GM12878 (cell line): Measurements from ENCODE around the gene LRRC61. TPM values are rescaled to one million over a fixed set of nuclear protein-coding genes. Genes with fewer than 3 reads are reported as not detected.
"Not testable (repeated sequence)": the region's sequence is repeated elsewhere in the genome, so short reads cannot be mapped to it uniquely, and the experiment has no call there.

ENCODE experiments used
- ATAC-seq: fragments of 200-7000 bp; cut with Tn5 transposase; 3 replicates; pipeline ENCODE4 v1.9.1; 2020; ENCODE audit warnings: mild to moderate bottlenecking, moderate library complexity
- BruUV-seq: library from RNA; stranded (reverse); fragments of 400-500 nt; replicated peaks from 2 replicates; lab custom pipeline; 2021; lab: Mats Ljungman, UMichigan
- CTCF ChIA-PET: fragments of 300-600 bp; sonication (Branson Sonifier 250); formaldehyde crosslinking; extraction: SDS; loops from one replicate; lab custom pipeline; 2021; ENCODE audit warnings: inconsistent platforms; lab: Yijun Ruan, JAX
- POLR2A ChIA-PET: fragments of 350-600 bp; formaldehyde crosslinking; extraction: SDS; loops from one replicate; lab custom pipeline; 2021; ENCODE audit warnings: inconsistent platforms; lab: Charles Lee
- RAD21 ChIA-PET: fragments of 300-600 bp; sonication (Branson Sonifier 250); formaldehyde crosslinking; loops from one replicate; lab custom pipeline; 2023; ENCODE audit warnings: antibody characterized with exemption; ENCODE audit not compliant: unreplicated experiment; lab: Charles Lee
- SMC1A ChIA-PET: fragments of 300-600 bp; sonication (Branson Sonifier 250); formaldehyde crosslinking; loops from one replicate; lab custom pipeline; 2023; ENCODE audit not compliant: unreplicated experiment, uncharacterized antibody; lab: Charles Lee
- DNase-seq: peaks from one replicate; pipeline ENCODE4 v3.0.0-alpha.2; 2011; ENCODE audit warnings: low read depth, low spot score
- FAIRE-seq: peaks from 3 replicates; lab custom pipeline; 2011; peaks lifted over from hg19 to GRCh38; lab: Jason Lieb, UNC
- H2AFZ ChIP-seq: 2 replicates; pipeline ENCODE4 v1.6.0; 2011; ENCODE audit warnings: low read depth, low read length, control low read depth; ENCODE audit not compliant: control insufficient read depth
- H3K27ac ChIP-seq: 2 replicates; pipeline ENCODE4 v1.5.1; 2011; ENCODE audit warnings: control low read depth; ENCODE audit not compliant: control insufficient read depth, insufficient read depth
- H3K27me3 ChIP-seq, 2 experiments: replicated peaks in 1 of 2; 2 replicates each; pipeline versions ENCODE4 v1.6.0 to v1.6.1; 2011; ENCODE audit warnings: low read length in 1 of 2; ENCODE audit not compliant: control insufficient read depth in 2 of 2, insufficient read depth in 2 of 2
- H3K36me3 ChIP-seq, 2 experiments: 2 replicates each; pipeline ENCODE4 v1.5.1; 2011; ENCODE audit warnings: low read length in 1 of 2; ENCODE audit not compliant: control insufficient read depth in 2 of 2, insufficient read depth in 2 of 2
- H3K4me1 ChIP-seq: 2 replicates; pipeline ENCODE4 v1.6.1; 2011; ENCODE audit warnings: mild to moderate bottlenecking, low read length, moderate library complexity, mixed read lengths; ENCODE audit not compliant: control insufficient read depth, insufficient read depth
- H3K4me2 ChIP-seq: 2 replicates; pipeline ENCODE4 v1.6.0; 2011; ENCODE audit warnings: control low read depth; ENCODE audit not compliant: control insufficient read depth, insufficient read depth
- H3K4me3 ChIP-seq: fragments of 200-600 bp; sonication (generic); 2 replicates; pipeline ENCODE4 v1.5.1; 2016
- H3K79me2 ChIP-seq: 2 replicates; pipeline ENCODE4 v1.6.0; 2011; ENCODE audit warnings: low read length; ENCODE audit not compliant: control insufficient read depth, insufficient read depth
- H3K9ac ChIP-seq: 2 replicates; pipeline ENCODE4 v1.8.0; 2011; ENCODE audit warnings: low read length, control low read depth, mixed read lengths; ENCODE audit not compliant: control insufficient read depth, insufficient read depth
- H3K9me3 ChIP-seq: replicated peaks from 3 replicates; pipeline ENCODE4 v1.5.1; 2011; ENCODE audit warnings: mild to moderate bottlenecking, low read length; ENCODE audit not compliant: control insufficient read depth, insufficient read depth
- H4K20me1 ChIP-seq: 2 replicates; pipeline ENCODE4 v1.6.0; 2011; ENCODE audit not compliant: control insufficient read depth, insufficient read depth
- WGBS: methylation state at CpG from one replicate; pipeline ENCODE4 v1.1.6; 2016; ENCODE audit warnings: low lambda C conversion rate; ENCODE audit not compliant: insufficient replicate concordance, insufficient coverage; ENCODE audit errors: missing lambda C conversion rate; 5-methylcytosine and 5-hydroxymethylcytosine counted together
- in situ Hi-C: fragments of 300-500 bp; cut with MboI; formaldehyde crosslinking; loops from 9 replicates; pipeline ENCODE4 v1.14.3; 2018; ENCODE audit warnings: mixed read lengths
- intact Hi-C: fragments of 100-400 bp; cut with micrococcal nuclease; formaldehyde crosslinking; loops from one replicate; pipeline ENCODE4 v1.14.2; 2022; ENCODE audit not compliant: unreplicated experiment
- polyA plus RNA-seq, 11 experiments: library from polyadenylated mRNA; depleted of rRNA in 4 of 11; unstranded in 6 of 11; stranded (reverse) in 5 of 11; fragments of >200 nt; fragmentation: Nextera tagmentation in 4 of 11; fragmentation: Illumina TruSeq in 1 of 11; extraction: Ambion mirVana in 4 of 11; extraction: Trizol in 1 of 11; gene quantifications; 1 replicate in 1 of 11; 2 replicates in 10 of 11; pipeline versions ENCODE4 v1.2.1 to v1.2.3, GENCODE V29; 2011 to 2016; ENCODE audit warnings: inconsistent platforms in 2 of 11, missing spikeins in 2 of 11, low read depth in 1 of 11
- total RNA-seq, 4 experiments: library from RNA; depleted of rRNA in 3 of 4; stranded (reverse); fragments of >200 nt in 3 of 4; fragmentation: Illumina TruSeq in 1 of 4; extraction: Trizol in 1 of 4; gene quantifications; 2 replicates each; pipeline versions ENCODE4 v1.2.1 to v1.2.3, GENCODE V29; 2013 to 2021

Gene LRRC61
- total and polyA plus RNA-seq, 10 of the 15 experiments (the other 5 are each of a cell fraction or from before 2014, with no cell fraction given), result 1.4 to 54.2 (median 21.8) TPM

DNA sequence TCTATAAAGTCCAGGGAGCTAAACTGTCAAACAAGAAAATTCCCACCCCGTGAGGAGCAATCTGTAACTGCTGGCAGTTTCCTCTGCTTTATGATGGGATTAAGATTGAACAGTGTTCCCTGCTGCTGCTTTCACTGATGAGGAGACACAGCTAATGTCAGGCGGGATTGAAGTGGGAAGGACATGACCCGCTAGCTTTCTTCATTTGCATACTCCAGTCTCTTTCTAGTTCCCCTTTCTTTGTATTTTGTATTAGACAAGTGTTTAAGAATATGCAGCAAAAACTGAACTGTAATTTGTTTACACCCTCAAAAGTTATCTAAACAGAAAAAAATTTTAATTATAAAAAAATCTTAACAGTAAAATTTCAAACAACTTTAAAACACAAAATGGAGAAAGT lies 40.0 kb upstream of the LRRC61 start:
- H4K20me1 ChIP-seq, H3K4me1 ChIP-seq, H3K9me3 ChIP-seq, H3K9ac ChIP-seq, DNase-seq, ATAC-seq, H2AFZ ChIP-seq, BruUV-seq, H3K27me3 ChIP-seq, FAIRE-seq, in situ Hi-C loops, H3K36me3 ChIP-seq, H3K79me2 ChIP-seq, SMC1A ChIA-PET, POLR2A ChIA-PET, intact Hi-C loops, RAD21 ChIA-PET, H3K27ac ChIP-seq, H3K4me2 ChIP-seq, CTCF ChIA-PET, H3K4me3 ChIP-seq: not testable (repeated sequence)
- WGBS, result 30% methylated on average over 2 of the region's 3 CpGs

DNA sequence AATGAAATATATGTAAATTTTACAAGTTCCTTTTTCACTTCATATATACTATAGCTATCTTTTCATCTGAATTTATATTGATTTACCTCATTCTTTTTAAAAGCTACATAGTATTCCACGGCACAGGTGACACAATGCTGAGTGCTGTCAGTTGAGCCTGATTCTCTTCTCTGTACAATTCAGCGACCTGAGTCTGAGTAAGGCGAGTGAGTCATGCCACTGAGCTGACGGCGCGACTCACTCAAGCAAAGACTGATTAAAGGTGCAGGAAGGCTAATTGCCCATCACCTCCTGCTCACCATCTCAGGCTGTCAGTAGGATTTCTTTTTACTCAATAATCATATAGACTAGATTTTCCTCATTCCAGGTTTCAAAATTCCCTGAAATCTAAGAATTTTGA lies 39.5 kb upstream of the LRRC61 start:
- H3K9ac ChIP-seq, intact Hi-C loops, H2AFZ ChIP-seq, FAIRE-seq, H3K4me3 ChIP-seq, BruUV-seq, H3K4me1 ChIP-seq, H3K27ac ChIP-seq, DNase-seq, SMC1A ChIA-PET, H3K27me3 ChIP-seq, H3K9me3 ChIP-seq, H4K20me1 ChIP-seq, ATAC-seq, H3K79me2 ChIP-seq, H3K4me2 ChIP-seq, RAD21 ChIA-PET, POLR2A ChIA-PET, H3K36me3 ChIP-seq, CTCF ChIA-PET, in situ Hi-C loops: not testable (repeated sequence)
- WGBS, result 75% methylated on average over 5 of the region's 6 CpGs
